PFSK-1 (cell line): Measurements from ENCODE around the gene KCNIP4.

Source experiments
- FOXP2 ChIP-seq: optimal IDR thresholded peaks from 2 replicates; pipeline ENCODE3; 2011; ENCODE audit warnings: borderline replicate concordance, control low read depth, inconsistent platforms; ENCODE audit not compliant: insufficient read depth; ENCODE audit errors: extremely low read length, extremely low read depth
- POLR2AphosphoS5 ChIP-seq: IDR thresholded peaks from 2 replicates; pipeline ENCODE4 v1.6.1; 2012; ENCODE audit warnings: low read depth, mild to moderate bottlenecking, control low read depth, low read length, moderate library complexity
- REST ChIP-seq, 2 experiments: IDR thresholded peaks; 2 replicates each; pipeline versions ENCODE4 v1.6.1 to v1.8.0; 2011 to 2012; ENCODE audit warnings: low read depth in 2 of 2, low read length in 2 of 2, control low read depth in 1 of 2, inconsistent platforms in 1 of 2, mild to moderate bottlenecking in 1 of 2, moderate library complexity in 1 of 2; ENCODE audit not compliant: insufficient read depth in 1 of 2
- SIN3A ChIP-seq: IDR thresholded peaks from 2 replicates; pipeline ENCODE4 v1.6.1; 2012; ENCODE audit warnings: mild to moderate bottlenecking, low read length, moderate library complexity, borderline replicate concordance; ENCODE audit not compliant: insufficient read depth
- TAF1 ChIP-seq: IDR thresholded peaks from 2 replicates; pipeline ENCODE4 v1.6.1; 2012; ENCODE audit warnings: low read length, control low read depth, borderline replicate concordance; ENCODE audit not compliant: insufficient read depth

Gene KCNIP4

GRCh38 chr4:20926529-20926928, 1022.0 kb downstream of the KCNIP4 start:
- TF ChIP-seq TAF1 (no peak), FOXP2 (no peak), SIN3A (no peak), POLR2AphosphoS5 (no peak), REST (IDR thresholded peaks at IDR 0.05; ENCODE audit: insufficient read depth in 1 of 2, low read depth in 2 of 2, low read length in 2 of 2) (no peak)

GRCh38 chr4:20925176-20925575, 1023.4 kb downstream of the KCNIP4 start:
- TF ChIP-seq SIN3A (no peak), REST (IDR thresholded peaks at IDR 0.05; ENCODE audit: insufficient read depth in 1 of 2, low read depth in 2 of 2, low read length in 2 of 2) (no peak), FOXP2 (no peak), TAF1 (no peak), POLR2AphosphoS5 (no peak)

DNA sequence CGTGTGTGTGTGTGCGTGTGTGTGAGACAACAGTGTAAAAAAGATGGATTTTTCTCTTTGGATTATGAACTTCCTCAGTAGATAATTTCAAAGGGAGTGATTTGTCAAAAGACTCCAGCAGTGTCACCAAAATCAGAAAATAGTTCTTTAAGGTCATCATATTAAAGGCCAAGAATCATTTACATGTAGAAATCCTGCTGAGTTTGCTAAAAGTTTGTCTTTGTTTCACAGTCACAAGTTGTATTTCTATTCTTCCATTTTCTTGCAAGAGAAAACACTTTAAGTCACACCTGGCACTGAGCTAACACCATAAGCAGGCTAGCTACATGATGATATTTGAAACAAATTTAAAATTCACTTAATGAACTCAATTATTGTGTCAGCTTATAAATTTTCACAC, 1025.6 kb downstream of the KCNIP4 start:
- TF ChIP-seq SIN3A (no peak), REST (IDR thresholded peaks at IDR 0.05; ENCODE audit: insufficient read depth in 1 of 2, low read depth in 2 of 2, low read length in 2 of 2) (no peak), POLR2AphosphoS5 (no peak), TAF1 (no peak), FOXP2 (no peak)

GRCh38 chr4:20916106-20916505, 1032.5 kb downstream of the KCNIP4 start:
- TF ChIP-seq REST (IDR thresholded peaks at IDR 0.05; ENCODE audit: insufficient read depth in 1 of 2, low read depth in 2 of 2, low read length in 2 of 2) = no peak

GRCh38 chr4:20904966-20905365, 1043.6 kb downstream of the KCNIP4 start:
- TF ChIP-seq FOXP2 = no peak
